ENCODE data around the gene RRP15.

RRP15 gene

GRCh38 chr1:218272366-218272765, 12.7 kb upstream of the RRP15 start:
- TF ChIP-seq CTCF (IDR thresholded peaks at IDR 0.05; ENCODE audit: insufficient read depth, low read depth, low read length, missing control alignments), result no peak
- no peak for DNase-seq (ENCODE audit: low read depth)
- H3K4me3 ChIP-seq (ENCODE audit: low read depth, low read length), result no peak overlapping the region

GRCh38 chr1:218273762-218274479, 11.2 kb upstream of the RRP15 start:
- no peak for TF ChIP-seq CTCF (IDR thresholded peaks at IDR 0.05; ENCODE audit: insufficient read depth, low read depth, low read length, missing control alignments)
- H3K4me3 ChIP-seq (ENCODE audit: low read depth, low read length), result no peak overlapping the region
- DNase-seq (ENCODE audit: low read depth), result no peak

- H3K4me3 ChIP-seq (ENCODE audit: low read depth, low read length), result no peak overlapping the region
- DNase-seq (ENCODE audit: low read depth), result no peak
- no peak for TF ChIP-seq CTCF (IDR thresholded peaks at IDR 0.05; ENCODE audit: insufficient read depth, low read depth, low read length, missing control alignments)
These were observed 10.6 kb upstream of the RRP15 start for GRCh38 chr1:218274511-218274910.

- DNase-seq (ENCODE audit: low read depth), result no peak
- no peak overlapping the region for H3K4me3 ChIP-seq (ENCODE audit: low read depth, low read length)
- no peak for TF ChIP-seq CTCF (IDR thresholded peaks at IDR 0.05; ENCODE audit: insufficient read depth, low read depth, low read length, missing control alignments)
These were observed 9.3 kb upstream of the RRP15 start for GRCh38 chr1:218275823-218276222.

GRCh38 chr1:218281285-218281684, 3.8 kb upstream of the RRP15 start:
- peak; percentile 12 for DNase-seq (ENCODE audit: low read depth)
- peak; percentile 4 for TF ChIP-seq CTCF (IDR thresholded peaks at IDR 0.05; ENCODE audit: insufficient read depth, low read depth, low read length, missing control alignments)
- H3K4me3 ChIP-seq (ENCODE audit: low read depth, low read length), result no peak overlapping the region

- DNase-seq (ENCODE audit: low read depth), result no peak
- TF ChIP-seq CTCF (IDR thresholded peaks at IDR 0.05; ENCODE audit: insufficient read depth, low read depth, low read length, missing control alignments), result no peak
- peak overlapping the region; percentile 100 for H3K4me3 ChIP-seq (ENCODE audit: low read depth, low read length)
These were observed 646 bp upstream of the RRP15 start for GRCh38 chr1:218284377-218284916.

GRCh38 chr1:218292515-218292914, 7.4 kb downstream of the RRP15 start:
- no peak for TF ChIP-seq CTCF (IDR thresholded peaks at IDR 0.05; ENCODE audit: insufficient read depth, low read depth, low read length, missing control alignments)
- DNase-seq (ENCODE audit: low read depth), result no peak
- H3K4me3 ChIP-seq (ENCODE audit: low read depth, low read length), result no peak overlapping the region
